ENCODE data around the gene STAT3. TPM values are rescaled to one million over a fixed set of nuclear protein-coding genes. Genes with fewer than 3 reads are reported as not detected.

The STAT3 gene
- total and polyA plus RNA-seq, 9 of the 15 experiments (the other 6 are each of a cell fraction or from before 2014, with no cell fraction given), result 90.0 to 179 (median 114) TPM

DNA sequence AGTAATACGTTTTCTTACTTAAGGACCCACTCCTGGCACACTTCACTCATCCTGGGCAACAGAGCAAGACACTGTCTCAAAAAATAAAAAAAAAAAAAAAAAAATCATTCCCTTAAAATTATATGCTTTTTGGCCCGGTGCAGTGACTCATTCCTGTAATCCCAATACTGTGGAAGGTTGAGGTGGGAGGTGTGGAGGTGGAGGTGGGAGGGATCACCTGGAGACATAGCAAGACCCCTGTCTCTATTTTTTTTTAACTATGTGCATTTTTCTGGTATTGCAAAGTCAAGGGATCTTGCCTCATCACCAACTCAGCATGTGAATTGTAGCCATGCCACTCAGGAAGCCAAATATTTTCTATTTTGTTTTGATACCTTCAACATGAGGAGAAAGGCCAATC, 121.8 kb downstream of the STAT3 start (continued):
- TF ChIP-seq E2F1 (CRISPR knock-in tag; IDR thresholded peaks at IDR 0.05) (no peak), SRSF1 (IDR thresholded peaks at IDR 0.05; ENCODE audit: low read depth, low read length) (no peak), ARNT (IDR thresholded peaks at IDR 0.05) (peak in 1 of 2 experiments; percentile 6; a peak in 1 of 4 replicates), SMARCA5 (IDR thresholded peaks at IDR 0.05) (peak; percentile 59; the same call in 1 of the 2 replicates), ZNF445 (CRISPR knock-in tag; IDR thresholded peaks at IDR 0.05; ENCODE audit: low read depth) (no peak), AFF4 (CRISPR knock-in tag; IDR thresholded peaks at IDR 0.05) (no peak), NCOA6 (IDR thresholded peaks at IDR 0.05) (no peak), POLR2AphosphoS5 (IDR thresholded peaks at IDR 0.05; ENCODE audit: control insufficient read depth, insufficient read depth, low read depth, low read length) (peak; percentile 60; the same call in 1 of the 2 replicates), ZKSCAN1 (IDR thresholded peaks at IDR 0.05; ENCODE audit: low read depth, low read length) (no peak), ELF4 (CRISPR knock-in tag; IDR thresholded peaks at IDR 0.05) (peak; percentile 38; the same call in 1 of the 2 replicates), HSF4 (CRISPR knock-in tag; IDR thresholded peaks at IDR 0.05; ENCODE audit: borderline replicate concordance) (no peak), RAD51 (IDR thresholded peaks at IDR 0.05; ENCODE audit: borderline replicate concordance, low read depth) (no peak), ZBTB7A (IDR thresholded peaks at IDR 0.05; ENCODE audit: borderline replicate concordance, control insufficient read depth, low read depth, low read length) (no peak), SPI1 (IDR thresholded peaks at IDR 0.05; ENCODE audit: borderline replicate concordance, low read depth, low read length) (no peak), ZNF347 (CRISPR knock-in tag; IDR thresholded peaks at IDR 0.05; ENCODE audit: low read depth) (no peak), HNRNPK (IDR thresholded peaks at IDR 0.05; ENCODE audit: low read depth, low read length, poor library complexity, severe bottlenecking) (no peak), HNRNPLL (IDR thresholded peaks at IDR 0.05; ENCODE audit: low read depth, low read length, poor library complexity, severe bottlenecking) (no peak)
- TF ChIP-seq, protein P1, sequence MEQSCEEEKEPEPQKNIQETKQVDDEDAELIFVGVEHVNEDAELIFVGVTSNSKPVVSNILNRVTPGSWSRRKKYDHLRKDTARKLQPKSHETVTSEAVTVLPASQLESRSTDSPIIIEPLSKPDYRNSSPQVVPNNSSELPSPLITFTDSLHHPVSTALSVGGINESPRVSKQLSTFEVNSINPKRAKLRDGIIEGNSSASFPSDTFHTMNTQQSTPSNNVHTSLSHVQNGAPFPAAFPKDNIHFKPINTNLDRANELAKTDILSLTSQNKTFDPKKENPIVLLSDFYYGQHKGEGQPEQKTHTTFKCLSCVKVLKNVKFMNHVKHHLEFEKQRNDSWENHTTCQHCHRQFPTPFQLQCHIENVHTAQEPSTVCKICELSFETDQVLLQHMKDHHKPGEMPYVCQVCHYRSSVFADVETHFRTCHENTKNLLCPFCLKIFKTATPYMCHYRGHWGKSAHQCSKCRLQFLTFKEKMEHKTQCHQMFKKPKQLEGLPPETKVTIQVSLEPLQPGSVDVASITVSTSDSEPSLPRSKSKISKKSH (CRISPR knock-in tag; IDR thresholded peaks at IDR 0.05), result no peak
- TF ChIP-seq, protein P2, sequence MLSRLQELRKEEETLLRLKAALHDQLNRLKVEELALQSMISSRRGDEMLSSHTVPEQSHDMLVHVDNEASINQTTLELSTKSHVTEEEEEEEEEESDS (CRISPR knock-in tag; IDR thresholded peaks at IDR 0.05), result no peak
